GM18517 (cell line): ENCODE results near the gene RBM11.

Source experiments
- ATAC-seq: cut with Tn5 transposase; IDR thresholded peaks from one replicate; pipeline ENCODE4 v1.9.1; 2021; ENCODE audit warnings: mild to moderate bottlenecking, moderate library complexity; ENCODE audit not compliant: unreplicated experiment

The RBM11 gene

GRCh38 chr21:14270631-14271030 is 54.7 kb downstream of the RBM11 start:
- ATAC-seq, result no peak

- no peak for ATAC-seq
Measured at GRCh38 chr21:14271053-14271452, 55.1 kb downstream of the RBM11 start.

- no peak for ATAC-seq
Measured at GRCh38 chr21:14271641-14272040, 55.7 kb downstream of the RBM11 start.

DNA sequence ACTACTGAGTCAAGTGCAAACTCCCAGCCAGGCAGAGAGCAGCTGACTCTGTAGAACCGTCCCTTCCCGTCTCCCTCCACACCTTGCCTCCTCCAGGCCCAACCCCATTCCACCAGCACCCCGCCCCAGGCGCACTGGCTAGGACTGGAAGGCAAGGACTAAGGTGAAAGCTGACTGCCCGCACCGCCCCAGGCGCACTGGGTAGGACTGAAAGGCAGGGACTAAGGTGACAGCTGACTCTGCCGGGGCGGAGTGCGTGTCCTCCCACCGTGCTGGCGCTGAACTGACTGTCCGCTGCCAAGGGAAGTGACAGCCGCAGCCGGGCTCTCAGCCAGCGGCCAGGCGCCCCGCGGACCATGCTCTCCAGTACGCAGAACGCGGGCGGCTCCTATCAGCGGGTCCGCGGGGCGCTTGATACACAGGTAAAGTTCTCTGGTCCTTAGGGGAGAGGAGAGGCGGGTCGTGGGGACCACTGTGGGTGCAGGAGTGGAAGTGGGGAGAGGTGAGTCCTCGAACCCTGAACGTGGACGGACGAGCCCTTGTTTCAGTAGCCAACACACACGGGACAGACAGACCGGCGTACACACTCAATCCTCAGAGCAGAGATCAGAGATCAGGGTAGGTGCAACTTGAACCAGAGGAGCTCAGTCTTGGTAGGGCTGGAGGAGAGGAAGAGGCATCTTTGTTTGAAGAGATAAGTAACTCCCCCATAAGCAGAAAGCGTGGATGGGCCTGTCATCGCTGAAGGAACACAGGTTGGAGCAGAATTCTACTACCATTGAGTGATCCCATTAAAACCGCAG is 58.0 kb downstream of the RBM11 start:
- no peak for ATAC-seq

GRCh38 chr21:14275702-14276205 is 59.8 kb downstream of the RBM11 start:
- ATAC-seq, result no peak
